GM18861 (cell line): ENCODE measurements around the gene INPP4A.

Experiments used
- ATAC-seq: cut with Tn5 transposase; IDR thresholded peaks from one replicate; pipeline ENCODE4 v1.9.1; 2021; ENCODE audit not compliant: unreplicated experiment

The INPP4A gene

DNA sequence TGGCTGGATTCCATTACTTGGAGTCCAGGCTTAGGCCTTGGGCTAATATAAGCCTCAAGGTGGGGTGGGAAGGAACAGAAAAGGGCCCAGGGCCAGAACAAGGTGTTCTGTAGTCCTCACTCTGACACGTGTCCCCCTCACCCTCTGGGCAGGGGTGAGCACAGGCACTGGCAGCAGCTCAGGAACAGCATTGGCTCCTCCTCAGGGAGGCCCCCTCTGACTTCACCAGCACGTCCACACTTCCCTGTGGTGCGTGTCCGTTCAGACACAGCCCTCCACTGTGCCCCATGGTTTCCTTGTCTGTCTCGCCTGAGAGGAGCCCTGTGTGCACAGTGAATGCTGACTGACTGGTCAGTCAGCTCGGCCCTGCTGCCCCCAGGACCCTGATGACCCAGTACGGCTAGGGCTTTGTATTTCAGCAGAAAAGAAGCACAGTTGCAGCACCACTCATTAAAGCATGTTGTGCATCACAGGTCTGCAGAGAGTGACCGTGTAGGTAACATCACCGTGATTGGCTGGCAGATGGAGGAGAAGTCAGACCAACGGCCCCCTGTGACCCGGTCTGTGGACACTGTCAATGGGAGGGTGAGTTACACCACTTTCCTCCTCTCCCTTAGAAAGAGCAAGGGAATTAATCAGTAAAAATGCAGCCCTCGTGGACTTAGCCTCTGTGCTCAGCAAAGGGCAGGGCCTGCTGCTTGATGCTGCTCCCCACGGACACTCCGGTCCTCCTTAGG is 92.9 kb downstream of the INPP4A start:
- no peak for ATAC-seq

DNA sequence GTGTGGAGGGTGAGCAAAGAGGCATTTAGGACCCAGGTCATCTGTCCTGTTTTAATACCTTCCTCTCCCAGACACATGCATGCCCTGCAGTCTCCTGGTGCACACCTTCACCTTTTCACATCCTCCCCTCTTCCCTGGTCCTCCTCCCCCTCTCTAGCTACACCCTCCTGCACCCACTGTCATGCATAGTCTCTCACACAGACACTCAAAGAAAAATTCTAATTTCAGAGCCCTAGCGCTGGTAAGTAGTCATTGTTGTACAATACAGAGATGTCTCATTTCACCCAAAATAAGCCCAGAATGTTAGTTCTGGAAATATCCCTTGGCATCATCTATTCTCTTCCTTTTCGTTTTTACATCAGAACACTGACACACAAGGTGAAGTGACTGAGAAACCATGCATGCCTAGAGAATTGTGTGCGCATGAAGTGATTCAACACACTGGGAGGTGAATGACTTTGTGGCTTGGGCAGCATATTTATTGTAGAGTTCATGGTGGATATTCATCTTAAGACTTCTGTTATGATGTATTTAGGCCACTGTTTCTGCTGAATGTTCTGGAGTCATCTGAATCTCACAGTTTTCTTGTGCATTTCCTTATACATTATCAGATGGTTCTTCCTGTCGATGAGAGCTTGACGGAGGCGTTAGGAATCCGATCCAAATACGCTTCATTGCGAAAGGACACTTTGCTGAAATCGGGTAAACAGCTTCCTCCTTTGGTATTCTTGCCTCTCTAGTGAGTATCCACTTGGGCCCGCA is 93.8 kb downstream of the INPP4A start:
- no peak for ATAC-seq

DNA sequence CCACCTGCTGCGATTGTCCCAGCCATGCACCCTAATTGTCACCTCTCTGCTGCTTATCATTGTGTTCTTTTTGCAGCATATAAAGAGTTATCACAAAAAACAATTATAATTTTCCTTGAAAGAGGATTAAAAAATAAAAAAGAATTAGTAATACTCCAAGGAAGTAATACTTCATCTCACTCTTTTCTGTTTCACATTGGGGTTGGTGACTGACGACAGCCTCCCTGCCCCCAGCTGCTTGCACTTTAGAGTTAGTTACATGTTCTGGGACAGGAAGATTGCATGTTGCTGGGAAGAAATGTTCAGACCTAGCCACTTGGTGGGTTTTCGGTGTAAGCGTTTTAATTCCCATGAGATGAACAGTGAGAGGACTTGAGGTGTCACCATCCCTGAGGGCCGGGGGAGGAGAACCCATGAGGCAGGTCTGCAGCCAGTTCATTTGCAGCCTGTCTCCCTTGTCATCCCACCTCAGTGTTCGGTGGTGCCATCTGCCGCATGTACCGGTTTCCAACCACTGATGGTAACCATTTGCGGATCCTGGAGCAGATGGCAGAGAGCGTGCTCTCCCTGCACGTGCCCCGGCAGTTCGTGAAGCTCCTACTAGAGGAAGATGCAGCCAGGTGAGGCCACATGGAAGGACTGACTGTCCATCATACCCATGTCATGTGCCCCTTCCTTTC is 94.5 kb downstream of the INPP4A start:
- ATAC-seq, result no peak

DNA sequence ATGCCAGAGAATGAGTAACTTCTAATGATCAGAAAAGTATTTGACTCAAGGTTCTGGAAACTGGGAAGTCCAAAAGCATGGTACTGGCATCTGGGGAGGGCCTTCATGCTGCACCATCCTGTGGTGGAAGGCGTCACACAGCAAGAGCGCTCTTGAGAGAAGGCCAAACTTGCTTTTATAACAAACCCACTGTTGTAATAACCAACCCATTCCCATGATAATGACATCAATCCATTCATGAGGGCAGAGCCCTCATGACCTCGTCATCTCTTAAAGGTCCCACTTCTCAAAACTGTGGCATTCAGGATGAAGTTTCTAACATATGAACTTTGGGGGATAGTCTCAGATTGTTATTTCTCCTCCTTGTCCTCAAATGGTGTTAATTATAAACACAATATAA is 95.9 kb downstream of the INPP4A start:
- no peak for ATAC-seq

GRCh38 chr2:98541489-98541888 is 96.8 kb downstream of the INPP4A start:
- ATAC-seq, result no peak

- no peak for ATAC-seq
These were observed 97.2 kb downstream of the INPP4A start for GRCh38 chr2:98541906-98542305.

DNA sequence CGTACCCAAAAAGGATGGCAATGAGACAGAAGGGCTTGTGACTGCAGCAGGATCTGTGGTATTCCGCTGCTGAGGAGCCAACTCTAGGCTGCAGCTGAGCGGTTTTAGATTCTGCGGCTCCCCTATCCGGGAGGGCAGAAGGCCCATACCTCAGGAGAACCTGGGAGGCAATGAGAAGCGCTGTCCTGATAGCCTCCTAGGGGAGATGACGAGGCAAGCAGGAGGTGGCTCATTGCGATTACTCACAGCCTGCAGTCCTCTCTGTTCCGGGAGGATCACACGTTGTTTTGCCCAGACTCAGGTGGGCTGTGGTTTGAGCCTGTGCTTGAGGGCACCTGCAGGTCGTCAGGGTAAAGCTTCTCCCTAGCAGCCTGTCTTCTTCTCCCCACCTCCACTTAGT is 98.6 kb downstream of the INPP4A start:
- ATAC-seq, result no peak

GRCh38 chr2:98543842-98544241 is 99.2 kb downstream of the INPP4A start:
- no peak for ATAC-seq

DNA sequence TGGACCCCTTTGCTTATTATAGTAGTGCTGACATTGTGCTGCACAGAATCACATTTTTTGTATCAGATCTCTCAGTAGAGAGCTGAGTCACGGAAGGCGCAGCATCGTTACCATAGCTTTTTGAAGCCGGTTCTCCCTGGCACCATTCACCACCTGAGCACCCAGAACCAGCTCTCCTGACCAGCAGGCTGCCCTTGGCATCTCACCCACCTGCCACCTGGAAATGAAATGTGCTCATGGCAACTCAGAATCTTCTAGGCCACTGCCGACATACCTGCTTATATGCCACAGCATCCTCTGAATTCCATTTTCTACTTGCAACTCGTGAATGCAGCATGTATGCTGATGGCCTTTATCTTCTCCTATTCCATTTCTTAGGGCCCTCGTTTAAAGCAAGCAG is 100.9 kb downstream of the INPP4A start:
- ATAC-seq, result no peak

DNA sequence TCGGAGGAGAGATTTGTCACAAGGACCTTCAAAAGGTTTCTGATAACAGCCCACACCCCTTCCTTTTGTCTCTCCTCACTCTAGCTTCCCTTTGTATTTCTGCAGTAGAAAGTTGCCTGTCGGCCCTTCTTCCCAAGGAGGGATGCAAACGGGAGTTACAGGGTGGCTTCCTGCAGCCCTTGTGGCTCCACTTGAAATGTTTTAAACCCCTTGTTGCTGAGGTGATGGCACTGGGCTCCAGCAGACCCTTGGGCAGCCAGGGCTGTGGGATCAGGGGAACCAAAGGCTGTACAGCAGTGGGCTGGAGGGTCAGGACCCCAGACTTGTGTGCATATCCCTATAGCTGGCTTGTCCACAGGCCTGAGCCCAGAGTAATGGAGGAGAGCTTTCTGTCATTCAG is 101.5 kb downstream of the INPP4A start:
- ATAC-seq, result no peak

GRCh38 chr2:98547092-98547790 is 102.6 kb downstream of the INPP4A start:
- ATAC-seq, result no peak

DNA sequence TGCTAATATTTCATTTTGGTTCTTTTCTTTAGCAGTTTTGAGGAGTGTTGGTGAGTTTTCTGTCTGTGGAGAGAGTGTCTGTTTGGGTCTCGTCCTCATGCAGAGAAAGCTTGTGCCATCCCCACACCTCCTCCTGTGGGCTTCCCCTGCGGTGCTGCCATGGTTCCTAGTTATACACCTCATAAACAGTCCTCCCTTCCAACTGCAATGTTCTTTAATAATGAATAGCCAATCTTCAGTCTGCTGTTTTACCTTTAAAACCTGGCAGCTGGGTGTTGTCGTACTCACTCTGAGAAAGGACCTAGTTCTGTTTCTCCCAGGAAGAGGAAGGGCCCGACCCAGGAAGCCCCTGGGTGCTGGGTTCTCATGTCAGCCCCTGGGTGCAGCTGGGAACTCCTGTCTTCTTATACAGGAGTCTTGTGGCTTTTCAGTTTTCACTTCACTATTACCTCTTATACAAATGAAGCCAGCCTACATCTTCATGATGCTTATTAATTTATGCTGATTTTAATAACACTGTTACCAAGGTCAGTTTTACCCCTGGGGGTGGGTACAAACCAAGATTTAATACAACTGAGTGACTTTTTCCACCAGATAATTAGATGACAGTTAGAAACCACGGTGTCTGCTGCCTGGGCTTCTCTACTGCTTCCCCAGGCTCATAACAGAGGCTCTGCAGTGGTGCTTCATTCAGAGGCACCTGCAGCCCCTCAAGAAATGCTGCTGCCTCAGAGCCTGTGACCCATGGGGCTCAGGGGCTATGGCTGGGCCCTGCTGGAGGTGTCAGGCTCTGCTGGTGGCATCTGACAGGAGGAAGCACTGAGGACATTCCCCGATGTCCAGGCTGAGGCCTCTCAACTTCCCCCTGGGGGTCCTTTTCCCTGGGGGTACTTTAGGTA is 104.5 kb downstream of the INPP4A start:
- no peak for ATAC-seq

DNA sequence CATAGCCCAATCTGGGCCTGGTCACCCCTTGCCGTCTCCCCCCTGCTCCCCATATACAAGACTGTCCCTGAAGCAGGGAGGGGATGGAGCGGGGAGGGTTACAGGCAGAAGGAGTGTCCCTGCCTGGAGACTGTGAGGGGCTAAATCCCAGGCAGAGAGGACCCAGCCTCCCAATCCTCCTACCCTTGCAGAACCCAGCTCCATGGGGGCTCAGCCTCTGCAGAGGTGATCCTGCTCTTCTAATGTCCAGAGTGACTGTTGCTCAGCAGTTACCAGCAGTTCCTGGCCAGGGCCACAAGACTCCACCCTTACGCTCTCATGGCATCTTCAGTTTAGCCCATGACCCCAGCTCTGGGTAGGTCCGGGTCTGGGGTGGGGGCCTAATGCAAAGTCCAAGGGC is 105.5 kb downstream of the INPP4A start:
- ATAC-seq, result no peak

DNA sequence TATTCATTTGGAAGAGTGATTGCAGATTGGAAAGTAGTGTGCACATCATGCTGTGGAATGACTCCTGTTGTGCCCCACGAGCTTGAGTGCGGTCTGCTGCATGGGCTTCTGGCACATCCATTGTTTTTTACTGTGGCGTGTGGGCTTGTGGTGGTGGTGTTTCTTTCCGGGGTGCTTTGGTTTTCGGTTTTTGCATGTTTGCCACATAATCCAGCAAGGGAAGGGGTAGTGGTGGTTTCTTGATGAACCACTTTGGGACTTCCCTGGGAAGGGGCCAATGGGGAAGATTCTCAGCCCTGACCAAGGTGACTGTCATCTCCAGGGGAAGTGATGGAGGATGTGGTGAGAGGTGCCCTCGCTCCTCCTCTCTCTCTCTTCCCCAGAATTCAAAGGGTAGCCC is 106.7 kb downstream of the INPP4A start:
- ATAC-seq, result no peak

- no peak for ATAC-seq
These were observed 108.0 kb downstream of the INPP4A start for GRCh38 chr2:98552499-98553179.

GRCh38 chr2:98554116-98554861 is 109.6 kb downstream of the INPP4A start:
- ATAC-seq, result no peak

DNA sequence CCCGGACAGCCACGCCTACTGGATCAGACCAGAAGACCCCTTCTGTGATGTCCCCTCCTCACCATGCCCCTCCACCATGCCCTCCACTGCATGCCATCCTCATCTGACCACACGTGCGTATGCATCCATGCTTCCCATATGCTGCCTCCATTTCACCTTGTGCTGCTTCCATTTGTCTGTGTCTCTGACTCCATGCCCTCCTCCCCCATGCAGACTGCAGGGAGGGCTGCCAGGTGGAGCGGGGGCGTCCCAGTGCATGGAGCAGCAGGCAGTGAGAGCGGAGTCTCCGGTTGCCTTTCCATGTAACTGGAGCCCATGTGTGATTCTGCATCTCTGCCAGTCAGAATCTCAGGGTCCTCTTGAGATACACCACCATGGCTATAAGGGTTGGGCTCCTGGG is 111.0 kb downstream of the INPP4A start:
- no peak for ATAC-seq

DNA sequence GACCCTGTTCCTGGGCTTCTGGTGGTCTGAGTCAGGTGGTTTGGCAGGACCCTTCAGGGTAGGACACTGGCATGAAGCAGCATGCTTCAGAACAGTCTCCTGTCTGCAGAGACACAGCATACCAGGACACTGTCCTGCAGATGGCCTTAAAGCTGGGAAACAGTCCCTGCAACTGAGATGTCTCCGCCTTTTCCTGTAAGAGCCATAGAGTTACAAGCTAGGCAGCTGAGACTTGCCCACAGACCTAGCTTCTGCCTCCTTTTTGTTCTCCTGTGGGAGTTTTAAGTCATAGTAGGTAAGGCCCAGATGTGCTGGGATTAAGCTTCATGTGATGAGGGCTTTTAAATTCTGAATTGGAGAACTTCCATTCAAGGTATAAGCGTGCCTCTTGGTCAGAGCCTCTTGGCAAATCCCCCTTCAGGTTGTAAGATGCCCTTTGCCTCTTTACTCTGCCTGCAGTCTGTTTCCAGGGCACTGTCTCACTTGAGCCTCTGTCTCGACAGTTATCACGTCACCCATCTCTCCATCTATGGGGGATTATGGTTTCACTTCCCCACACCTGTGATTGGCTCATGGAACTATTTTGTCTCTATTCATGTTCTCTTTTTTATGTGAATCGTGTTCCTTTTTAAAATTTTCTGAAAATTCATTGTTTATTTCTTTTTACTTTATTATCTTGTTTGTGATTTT is 111.8 kb downstream of the INPP4A start:
- ATAC-seq, result peak; percentile 80
